Measurements from ENCODE around the gene DAAM1. TPM values are rescaled to one million over a fixed set of nuclear protein-coding genes. Genes with fewer than 3 reads are reported as not detected.

Gene DAAM1
- total RNA-seq, 1 experiment from 2014 or later = 11.5 TPM

- POLR2A ChIA-PET (ENCODE audit: low non-redundant PET) = no interaction called here
- H3K4me1 ChIP-seq (ENCODE audit: insufficient read depth, low read length, poor library complexity, severe bottlenecking) = no peaks in the 10 kb centered on the region
- H3K27ac ChIP-seq (ENCODE audit: low read depth, low read length, poor library complexity, severe bottlenecking) = no peak overlapping the region
- BruUV-seq (replicated peaks) = no TSS peak
- CTCF ChIA-PET = no interaction called here
- no peaks in the 10 kb centered on the region for H3K9me3 ChIP-seq (ENCODE audit: low read depth, low read length, poor library complexity, severe bottlenecking)
- H3K36me3 ChIP-seq (ENCODE audit: insufficient read depth, low read length, poor library complexity, severe bottlenecking) = no peaks in the 10 kb centered on the region
- DNase-seq (ENCODE audit: low spot score) = no peak
- intact Hi-C loops (cut with micrococcal nuclease; ENCODE audit: unreplicated experiment) = no loop called here
- no peak for TF ChIP-seq EZH2 (IDR thresholded peaks at IDR 0.05; ENCODE audit: borderline replicate concordance, low read depth, low read length, poor library complexity, severe bottlenecking)
- no peak for TF ChIP-seq CTCF (conservative IDR thresholded peaks at IDR 0.05; ENCODE audit: low read depth, low read length)
- no peak overlapping the region for H3K4me3 ChIP-seq (ENCODE audit: low read depth, low read length, poor library complexity, severe bottlenecking)
- H3K27me3 ChIP-seq (replicated peaks; ENCODE audit: insufficient read depth, low read depth, low read length, poor library complexity) = no peaks in the 10 kb centered on the region
These were observed 107.5 kb downstream of the DAAM1 start for GRCh38 chr14:59295951-59296350.

- TF ChIP-seq EZH2 (IDR thresholded peaks at IDR 0.05; ENCODE audit: borderline replicate concordance, low read depth, low read length, poor library complexity, severe bottlenecking) (no peak), CTCF (conservative IDR thresholded peaks at IDR 0.05; ENCODE audit: low read depth, low read length) (no peak)
- Histone ChIP-seq H3K27ac (ENCODE audit: low read depth, low read length, poor library complexity, severe bottlenecking) (no peak overlapping the region), H3K36me3 (ENCODE audit: insufficient read depth, low read length, poor library complexity, severe bottlenecking) (no peaks in the 10 kb centered on the region), H3K9me3 (ENCODE audit: low read depth, low read length, poor library complexity, severe bottlenecking) (no peaks in the 10 kb centered on the region), H3K4me3 (ENCODE audit: low read depth, low read length, poor library complexity, severe bottlenecking) (no peak overlapping the region), H3K27me3 (replicated peaks; ENCODE audit: insufficient read depth, low read depth, low read length, poor library complexity) (no peaks in the 10 kb centered on the region), H3K4me1 (ENCODE audit: insufficient read depth, low read length, poor library complexity, severe bottlenecking) (no peaks in the 10 kb centered on the region)
- CTCF ChIA-PET = no interaction called here
- intact Hi-C loops (cut with micrococcal nuclease; ENCODE audit: unreplicated experiment) = no loop called here
- no TSS peak for BruUV-seq (replicated peaks)
- DNase-seq (ENCODE audit: low spot score) = no peak
- POLR2A ChIA-PET (ENCODE audit: low non-redundant PET) = no interaction called here
These were observed 108.0 kb downstream of the DAAM1 start for GRCh38 chr14:59296508-59296907.

DNA sequence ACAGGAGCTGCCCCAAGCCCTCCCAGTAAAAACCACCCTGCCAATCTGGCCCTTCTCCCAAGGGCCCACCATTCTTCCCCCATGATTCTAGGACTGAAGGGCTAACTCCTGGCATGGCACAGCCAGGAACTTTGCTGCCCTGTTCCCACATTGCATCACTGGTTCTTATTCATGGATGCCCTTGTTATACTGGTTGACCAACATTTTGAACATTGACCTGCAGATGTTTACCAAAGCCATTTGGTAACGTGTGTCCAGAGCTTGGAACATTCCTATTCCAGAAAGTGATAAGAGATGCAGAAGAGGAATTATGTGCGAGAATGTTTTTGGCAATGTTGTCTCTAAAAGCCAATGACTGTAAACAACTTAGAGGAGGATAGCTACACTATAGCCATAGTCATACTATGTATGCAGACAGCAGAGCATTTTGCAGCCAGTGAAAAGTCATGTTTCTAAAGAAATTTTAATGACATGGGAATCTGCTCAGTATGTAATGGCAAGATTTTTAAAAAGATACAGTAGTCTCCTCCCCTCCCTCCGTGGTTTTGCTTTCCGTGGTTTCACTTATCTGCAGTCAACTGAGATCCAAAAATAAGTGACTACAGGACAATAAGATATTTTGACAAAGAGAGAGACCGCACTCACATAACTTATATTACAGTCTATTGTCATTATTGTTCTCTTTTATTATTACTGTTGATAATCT lies 108.8 kb downstream of the DAAM1 start:
- Histone ChIP-seq H3K9me3 (ENCODE audit: low read depth, low read length, poor library complexity, severe bottlenecking) (no peaks in the 10 kb centered on the region), H3K4me1 (ENCODE audit: insufficient read depth, low read length, poor library complexity, severe bottlenecking) (no peaks in the 10 kb centered on the region), H3K27me3 (replicated peaks; ENCODE audit: insufficient read depth, low read depth, low read length, poor library complexity) (no peaks in the 10 kb centered on the region), H3K4me3 (ENCODE audit: low read depth, low read length, poor library complexity, severe bottlenecking) (no peak overlapping the region), H3K27ac (ENCODE audit: low read depth, low read length, poor library complexity, severe bottlenecking) (no peak overlapping the region), H3K36me3 (ENCODE audit: insufficient read depth, low read length, poor library complexity, severe bottlenecking) (no peaks in the 10 kb centered on the region)
- no TSS peak for BruUV-seq (replicated peaks)
- POLR2A ChIA-PET (ENCODE audit: low non-redundant PET) = no interaction called here
- CTCF ChIA-PET = no interaction called here
- intact Hi-C loops (cut with micrococcal nuclease; ENCODE audit: unreplicated experiment) = no loop called here
- no peak for TF ChIP-seq EZH2 (IDR thresholded peaks at IDR 0.05; ENCODE audit: borderline replicate concordance, low read depth, low read length, poor library complexity, severe bottlenecking)
- no peak for DNase-seq (ENCODE audit: low spot score)

DNA sequence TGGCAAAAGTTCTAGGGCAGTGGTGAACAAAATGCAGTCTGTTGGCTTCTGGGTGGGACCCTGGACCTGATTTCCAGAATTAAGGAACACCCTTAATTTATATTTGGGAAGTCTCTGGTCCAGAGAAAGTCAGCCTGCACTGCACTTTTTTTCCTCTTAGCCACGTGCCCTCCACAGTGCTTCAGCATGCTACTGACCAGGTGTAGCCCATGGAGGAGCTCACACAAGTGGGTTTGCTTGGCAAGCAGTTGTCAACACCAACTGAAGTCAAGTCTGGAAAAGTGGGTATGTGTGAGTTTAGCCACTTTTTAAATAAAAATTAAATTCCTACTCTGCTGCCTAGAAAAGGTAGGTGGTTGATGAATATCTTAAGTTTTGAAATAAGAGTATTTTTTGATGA lies 111.3 kb downstream of the DAAM1 start:
- CTCF ChIA-PET = no interaction called here
- Histone ChIP-seq H3K4me3 (ENCODE audit: low read depth, low read length, poor library complexity, severe bottlenecking) (no peak overlapping the region), H3K27ac (ENCODE audit: low read depth, low read length, poor library complexity, severe bottlenecking) (no peak overlapping the region), H3K9me3 (ENCODE audit: low read depth, low read length, poor library complexity, severe bottlenecking) (no peaks in the 10 kb centered on the region), H3K36me3 (ENCODE audit: insufficient read depth, low read length, poor library complexity, severe bottlenecking) (no peaks in the 10 kb centered on the region), H3K4me1 (ENCODE audit: insufficient read depth, low read length, poor library complexity, severe bottlenecking) (no peaks in the 10 kb centered on the region), H3K27me3 (replicated peaks; ENCODE audit: insufficient read depth, low read depth, low read length, poor library complexity) (no peaks in the 10 kb centered on the region)
- POLR2A ChIA-PET (ENCODE audit: low non-redundant PET) = no interaction called here
- intact Hi-C loops (cut with micrococcal nuclease; ENCODE audit: unreplicated experiment) = no loop called here
- TF ChIP-seq EZH2 (IDR thresholded peaks at IDR 0.05; ENCODE audit: borderline replicate concordance, low read depth, low read length, poor library complexity, severe bottlenecking) (no peak), CTCF (conservative IDR thresholded peaks at IDR 0.05; ENCODE audit: low read depth, low read length) (no peak)
- no peak for DNase-seq (ENCODE audit: low spot score)
- no TSS peak for BruUV-seq (replicated peaks)
